GM20431 (cell line): ENCODE measurements around the gene DAGLB.

ENCODE experiments used
- in situ Hi-C: fragments of 300-500 bp; cut with MseI, MboI; formaldehyde crosslinking; loops from one replicate; pipeline ENCODE4 v1.15.0; 2020; ENCODE audit warnings: low sequenced_read_pairs; ENCODE audit not compliant: unreplicated experiment

DAGLB gene, protein sequence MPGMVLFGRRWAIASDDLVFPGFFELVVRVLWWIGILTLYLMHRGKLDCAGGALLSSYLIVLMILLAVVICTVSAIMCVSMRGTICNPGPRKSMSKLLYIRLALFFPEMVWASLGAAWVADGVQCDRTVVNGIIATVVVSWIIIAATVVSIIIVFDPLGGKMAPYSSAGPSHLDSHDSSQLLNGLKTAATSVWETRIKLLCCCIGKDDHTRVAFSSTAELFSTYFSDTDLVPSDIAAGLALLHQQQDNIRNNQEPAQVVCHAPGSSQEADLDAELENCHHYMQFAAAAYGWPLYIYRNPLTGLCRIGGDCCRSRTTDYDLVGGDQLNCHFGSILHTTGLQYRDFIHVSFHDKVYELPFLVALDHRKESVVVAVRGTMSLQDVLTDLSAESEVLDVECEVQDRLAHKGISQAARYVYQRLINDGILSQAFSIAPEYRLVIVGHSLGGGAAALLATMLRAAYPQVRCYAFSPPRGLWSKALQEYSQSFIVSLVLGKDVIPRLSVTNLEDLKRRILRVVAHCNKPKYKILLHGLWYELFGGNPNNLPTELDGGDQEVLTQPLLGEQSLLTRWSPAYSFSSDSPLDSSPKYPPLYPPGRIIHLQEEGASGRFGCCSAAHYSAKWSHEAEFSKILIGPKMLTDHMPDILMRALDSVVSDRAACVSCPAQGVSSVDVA

DNA sequence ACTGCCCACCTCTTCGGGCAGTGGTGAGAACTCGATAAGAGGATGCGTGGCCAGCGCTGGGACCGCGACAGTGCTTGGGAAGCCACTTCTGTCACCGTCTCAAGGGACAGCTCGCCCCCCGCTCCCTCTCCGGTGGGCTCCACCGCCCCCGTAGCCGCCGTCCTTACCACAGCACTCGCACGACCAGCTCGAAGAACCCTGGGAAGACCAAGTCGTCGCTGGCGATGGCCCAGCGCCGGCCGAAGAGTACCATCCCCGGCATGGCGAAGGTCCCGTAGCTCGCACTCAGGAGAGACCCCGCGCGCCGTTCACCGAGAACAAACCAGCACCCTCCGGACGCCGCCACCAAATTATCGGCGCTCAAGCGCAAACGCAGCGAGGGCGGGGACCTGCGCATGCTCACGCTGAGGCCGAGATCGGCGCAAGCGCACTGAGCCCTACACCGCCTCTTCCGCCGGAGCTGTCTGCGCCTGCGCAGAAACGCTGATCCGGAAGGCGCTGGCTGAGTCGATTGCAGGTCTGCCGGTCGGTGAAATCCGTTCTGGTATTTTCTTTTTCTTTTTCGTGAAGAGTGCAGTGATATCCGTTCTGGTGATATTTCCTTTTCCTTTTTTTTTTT, at the start of gene DAGLB:
TSS of gene DAGLB (minus strand) at position 374 of the 619 bp plus-strand sequence. CDS start at position 262, 112 bp downstream.
- in situ Hi-C loops: no loop called here

DNA sequence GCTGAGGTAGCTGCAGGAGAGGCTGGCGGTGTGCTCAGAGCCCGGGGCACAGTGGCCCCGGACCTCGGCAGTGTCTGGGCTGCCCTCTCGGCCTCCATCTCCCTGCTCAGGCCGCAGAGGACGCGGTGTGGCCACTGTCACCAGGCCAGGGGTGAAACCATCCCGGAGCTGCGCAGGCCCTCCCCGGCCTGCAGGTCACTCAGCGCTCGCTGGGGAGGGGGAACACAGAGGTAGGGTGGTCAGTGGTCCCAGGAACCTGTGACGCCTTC, 49.8 kb upstream of the DAGLB start:
- in situ Hi-C loops: no loop called here

DNA sequence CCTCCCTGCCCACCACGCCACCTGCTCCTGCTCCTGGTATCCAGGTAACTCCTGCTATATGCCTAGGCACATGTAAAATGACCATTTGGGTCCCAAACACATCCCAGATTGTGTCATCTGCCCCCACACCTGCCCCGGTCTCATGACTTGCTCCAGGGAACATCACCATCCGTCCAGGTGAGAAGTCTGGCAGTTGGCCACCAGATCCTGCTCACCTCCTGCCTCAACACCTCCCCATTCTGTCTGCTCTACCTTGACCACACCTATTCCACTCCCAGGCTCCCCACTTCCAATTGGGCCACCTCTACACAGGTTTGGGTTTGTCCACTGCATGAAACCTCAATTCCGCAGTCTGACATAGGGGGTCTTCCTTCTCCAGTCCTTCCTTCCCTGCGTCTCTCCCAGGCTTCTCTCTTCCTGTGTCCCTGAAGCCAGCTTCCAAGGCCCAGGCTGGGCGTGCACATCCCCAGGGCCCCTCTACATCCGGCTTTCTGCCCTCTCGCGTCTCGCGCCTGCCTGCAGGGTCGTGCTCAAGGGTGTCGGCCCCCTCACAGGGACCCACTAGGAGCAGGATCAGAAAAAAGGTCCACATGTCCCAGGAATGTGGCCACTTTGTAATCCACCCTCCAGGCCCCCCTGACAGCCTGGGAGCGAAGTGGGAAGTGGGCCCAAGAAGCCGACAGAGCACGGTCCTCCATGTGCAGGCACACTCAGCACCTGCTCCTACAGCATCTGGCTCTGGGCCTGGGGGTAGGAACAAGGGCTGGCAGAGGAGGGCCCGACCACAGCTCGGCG, 49.3 kb upstream of the DAGLB start:
- in situ Hi-C loops: no loop called here

DNA sequence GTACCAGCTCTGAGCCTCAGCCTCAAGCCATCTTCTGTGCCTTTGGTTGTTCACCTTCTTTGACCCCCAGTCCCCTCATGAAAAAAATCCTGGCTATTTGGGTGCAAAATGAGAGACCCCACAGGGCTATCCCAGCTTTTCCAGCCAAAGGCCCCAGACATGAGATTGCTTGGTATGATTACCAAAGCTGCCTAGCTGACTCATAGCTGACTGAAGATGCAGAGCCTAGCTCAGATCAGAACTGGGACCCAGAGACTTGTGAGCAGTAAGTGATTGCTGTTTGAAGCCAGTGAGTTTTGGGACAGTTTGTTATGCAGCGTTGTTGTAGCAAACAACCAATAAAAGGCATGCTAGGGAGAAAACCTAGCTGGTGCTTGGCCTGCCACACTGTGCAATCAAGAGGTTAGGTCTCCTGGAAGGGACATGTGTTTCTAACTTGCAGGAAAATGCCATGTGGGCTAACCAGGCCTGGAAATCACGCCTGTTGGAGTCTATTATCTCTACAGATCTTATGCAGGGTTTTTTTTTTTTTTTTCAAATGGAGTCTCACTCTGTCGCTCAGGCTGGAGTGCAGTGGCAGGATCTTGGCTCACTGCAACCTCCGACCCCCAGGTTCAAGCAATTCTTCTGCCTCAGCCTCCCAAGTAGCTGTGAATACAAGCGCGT, 48.0 kb upstream of the DAGLB start:
- in situ Hi-C loops: no loop called here

DNA sequence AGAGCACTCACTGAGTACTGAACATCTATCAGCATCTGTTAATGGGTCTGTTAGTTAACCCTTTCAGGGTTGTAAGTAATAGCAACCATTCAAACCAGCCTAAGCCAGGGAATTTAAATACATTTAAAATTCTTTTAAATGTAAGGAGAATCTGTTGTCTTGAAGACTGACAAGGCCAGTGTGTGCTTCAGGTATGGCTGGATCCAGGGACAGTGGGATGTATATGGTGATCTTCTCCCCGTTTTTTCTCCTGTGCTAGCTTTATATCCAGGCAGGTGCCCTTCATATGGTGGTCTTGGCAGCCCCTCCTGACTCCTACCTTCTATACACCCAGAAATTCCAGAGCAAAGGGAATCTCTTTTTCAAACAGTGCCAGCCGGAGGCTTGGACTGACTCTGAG, 46.6 kb upstream of the DAGLB start:
- in situ Hi-C loops: no loop called here

DNA sequence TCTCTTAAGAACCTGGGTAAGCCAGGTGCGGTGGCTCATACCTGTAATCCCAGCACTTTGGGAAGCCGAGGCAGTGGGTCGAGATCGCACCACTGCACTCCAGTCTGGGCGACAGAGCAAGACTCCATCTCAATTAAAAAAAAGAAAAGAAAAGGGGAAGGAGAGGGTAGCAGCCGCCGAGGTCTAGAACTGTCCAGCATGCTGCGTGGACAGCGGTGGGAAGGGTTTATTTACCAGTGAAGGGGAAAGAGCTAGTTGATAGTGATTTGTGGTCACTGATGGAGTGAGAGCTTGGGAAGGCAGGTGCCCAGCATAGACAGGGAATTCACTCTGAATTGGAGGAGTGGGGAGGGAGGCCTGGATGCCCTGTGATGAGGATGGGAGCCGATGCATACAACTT, 43.4 kb upstream of the DAGLB start:
- in situ Hi-C loops: no loop called here

DNA sequence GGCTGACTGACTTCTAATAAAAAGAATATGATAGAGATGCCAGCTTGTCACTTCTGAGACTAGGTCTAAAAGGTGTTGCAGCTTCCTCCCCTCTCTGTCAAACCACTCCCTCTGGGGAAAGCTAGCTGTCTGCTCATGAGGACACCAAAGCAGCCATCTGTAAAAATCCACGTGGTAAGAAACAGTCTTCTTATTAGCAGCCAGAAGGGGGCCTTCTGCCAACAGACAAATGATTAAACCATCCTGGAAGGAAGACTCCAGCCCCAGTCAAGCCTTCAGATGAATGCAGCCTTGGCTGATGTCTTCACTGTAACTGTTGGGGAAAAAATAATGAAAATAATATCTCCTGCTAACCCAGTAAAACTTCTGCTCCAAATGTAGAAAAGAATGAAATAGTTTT, 41.9 kb upstream of the DAGLB start:
- in situ Hi-C loops: no loop called here

DNA sequence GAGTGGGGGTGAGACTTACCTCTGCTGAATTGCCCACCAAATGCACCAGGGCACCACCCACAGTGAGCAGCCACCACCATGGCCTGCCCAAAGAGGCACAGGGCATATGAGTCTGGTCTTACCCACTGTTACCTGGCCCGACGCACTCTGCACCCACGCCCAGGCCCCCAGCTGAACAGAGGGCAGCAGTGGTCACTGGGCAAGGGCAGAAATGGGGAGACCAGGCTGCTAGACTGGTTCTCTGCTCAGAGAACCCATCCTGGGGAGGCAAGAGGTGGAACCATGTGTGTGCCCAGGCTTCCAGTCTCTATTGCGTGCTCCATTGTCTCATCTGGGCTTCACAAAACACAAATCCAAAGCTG, 39.4 kb upstream of the DAGLB start:
- in situ Hi-C loops: no loop called here

DNA sequence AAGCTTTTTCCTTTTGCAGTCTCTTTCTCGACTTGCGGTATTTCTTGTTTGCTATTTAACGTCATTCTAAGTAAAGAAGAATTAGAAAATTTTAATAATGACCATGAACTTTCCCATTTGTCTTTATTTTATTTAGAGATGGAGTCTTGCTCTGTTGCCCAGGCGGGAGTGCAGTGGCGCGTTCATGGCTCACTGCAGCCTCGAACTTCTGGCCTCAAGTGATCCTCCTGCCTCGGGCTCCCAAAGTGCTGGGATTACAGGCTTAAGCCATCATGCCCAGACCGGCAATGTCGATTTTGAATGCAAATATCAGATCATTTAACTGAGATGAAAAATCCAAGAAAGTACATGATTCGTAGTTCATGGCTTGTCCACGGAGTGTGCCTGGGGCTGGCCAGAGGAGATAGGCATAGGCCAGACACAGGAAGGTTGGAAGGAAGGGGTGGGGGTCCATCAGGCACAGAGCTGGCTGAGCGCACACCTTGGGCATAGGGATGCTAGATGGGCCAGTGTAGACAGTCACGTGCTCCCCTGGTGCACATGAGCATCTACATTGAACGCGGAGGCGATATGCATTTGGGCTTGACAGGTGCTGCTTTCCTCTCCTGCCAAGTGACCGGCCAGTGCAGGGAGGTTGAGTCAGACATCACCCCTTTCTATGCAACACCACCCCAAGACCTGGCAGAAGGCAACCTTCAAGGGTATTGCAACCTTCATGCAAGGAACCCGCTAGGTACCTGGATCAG, 38.9 kb upstream of the DAGLB start:
- in situ Hi-C loops: no loop called here

DNA sequence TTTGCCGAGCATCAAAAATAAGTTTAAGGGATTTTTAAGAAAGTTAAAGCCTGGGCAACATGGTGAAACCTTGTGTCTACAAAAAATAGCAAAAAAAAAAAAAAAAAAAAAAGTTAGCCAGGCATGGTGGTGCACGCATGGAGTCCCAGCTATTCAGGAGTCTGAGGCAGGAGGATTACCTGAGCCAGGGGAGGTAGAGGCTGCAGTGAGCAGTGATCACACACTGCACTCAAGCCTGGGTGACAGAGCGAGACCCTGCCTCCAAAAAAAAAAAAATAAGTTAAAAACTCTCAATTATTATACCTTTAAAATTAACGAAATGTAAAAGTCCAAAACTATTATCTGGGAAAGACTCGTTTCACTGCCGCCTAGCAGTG, 35.0 kb upstream of the DAGLB start:
- in situ Hi-C loops: no loop called here

DNA sequence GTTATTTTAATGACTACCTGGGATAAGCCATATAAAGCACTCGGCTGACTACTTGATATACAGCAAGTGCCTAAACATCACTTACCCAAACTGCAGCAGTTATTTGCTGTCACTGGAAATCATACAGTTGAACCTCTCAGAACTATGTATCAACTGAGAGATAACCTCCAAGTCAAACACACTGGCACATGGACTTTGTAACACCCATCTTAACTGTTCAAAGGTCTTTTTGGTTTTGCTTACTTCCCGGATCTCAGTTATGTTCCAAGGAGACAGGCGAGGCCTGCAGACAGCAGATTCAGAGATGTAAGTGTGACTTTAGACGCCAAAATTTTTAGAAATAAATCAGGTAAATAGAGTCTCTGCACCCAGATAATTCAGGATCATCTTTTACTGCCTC, 34.6 kb upstream of the DAGLB start:
- in situ Hi-C loops: no loop called here

DNA sequence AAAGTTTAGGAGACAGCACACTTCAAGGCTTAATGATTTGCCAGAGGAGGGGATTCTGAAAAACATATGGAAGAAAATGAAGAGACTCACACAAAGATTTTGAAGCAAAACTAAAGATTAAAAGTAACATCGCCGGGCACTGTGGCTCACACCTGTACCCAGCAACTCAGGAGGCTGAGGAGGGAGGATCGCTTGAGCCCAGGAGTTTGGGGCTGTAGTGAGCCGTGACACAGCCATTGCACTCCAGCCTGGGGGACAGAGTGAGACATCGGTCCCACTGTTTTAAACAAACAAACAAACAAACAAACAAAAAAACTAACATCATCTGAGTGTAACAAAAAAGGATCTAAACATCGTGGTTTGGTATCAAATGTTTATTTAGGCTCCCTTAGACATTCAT, 33.7 kb upstream of the DAGLB start:
- in situ Hi-C loops: no loop called here

DNA sequence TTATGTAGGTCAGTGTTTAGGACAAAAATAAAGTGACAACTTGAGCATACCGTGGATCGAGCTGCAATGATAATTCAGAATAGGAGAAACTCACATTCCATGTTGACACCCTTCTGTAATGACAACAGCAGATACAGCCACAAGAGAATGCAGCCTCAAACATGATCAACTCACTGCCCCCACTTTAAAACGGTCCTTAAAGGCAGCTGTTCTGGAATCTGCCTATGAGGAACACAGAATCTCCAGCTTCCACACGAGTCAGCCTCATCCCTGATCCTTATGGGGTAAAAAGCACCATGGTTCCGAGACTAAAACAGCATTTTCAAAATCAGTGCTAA, 32.5 kb upstream of the DAGLB start:
- in situ Hi-C loops: no loop called here

DNA sequence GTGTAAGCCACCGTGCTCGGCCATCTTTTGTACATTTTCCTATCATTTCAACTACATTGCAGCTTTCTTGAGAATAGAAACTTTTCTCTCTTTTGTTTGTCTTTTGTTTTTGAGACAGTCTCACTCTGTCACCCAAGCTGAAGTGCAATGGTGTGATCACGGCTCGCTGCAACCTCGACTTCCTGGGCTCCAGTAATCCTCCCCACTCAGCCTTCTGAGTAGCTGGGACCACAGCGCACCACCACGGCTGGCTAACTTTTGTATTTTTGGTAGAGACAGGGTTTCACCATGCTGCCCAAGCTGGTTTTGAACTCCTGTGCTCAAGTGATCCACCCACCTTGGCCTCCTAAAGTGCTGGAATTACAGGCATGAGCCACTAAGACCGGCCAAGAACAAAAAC, 31.3 kb upstream of the DAGLB start:
- in situ Hi-C loops: no loop called here

DNA sequence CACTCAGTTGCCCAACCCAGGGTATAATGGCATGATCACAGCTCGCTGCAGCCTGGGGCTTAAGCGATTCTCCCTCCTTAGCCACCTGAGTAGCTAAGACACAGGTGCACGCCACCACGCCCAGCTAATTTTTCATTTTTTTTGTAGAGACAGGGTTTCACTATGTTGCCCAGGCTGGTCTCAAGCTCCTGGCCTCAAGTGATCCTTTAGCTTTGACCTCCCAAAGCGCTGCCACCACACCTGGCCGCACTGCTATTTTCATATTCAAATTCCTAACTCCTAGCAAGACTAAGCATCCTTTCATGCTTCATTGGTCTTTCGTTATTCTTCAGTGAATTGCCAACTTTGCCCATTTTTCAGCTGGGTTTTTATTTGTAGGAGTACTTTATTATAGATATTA, 30.4 kb upstream of the DAGLB start:
- in situ Hi-C loops: no loop called here

DNA sequence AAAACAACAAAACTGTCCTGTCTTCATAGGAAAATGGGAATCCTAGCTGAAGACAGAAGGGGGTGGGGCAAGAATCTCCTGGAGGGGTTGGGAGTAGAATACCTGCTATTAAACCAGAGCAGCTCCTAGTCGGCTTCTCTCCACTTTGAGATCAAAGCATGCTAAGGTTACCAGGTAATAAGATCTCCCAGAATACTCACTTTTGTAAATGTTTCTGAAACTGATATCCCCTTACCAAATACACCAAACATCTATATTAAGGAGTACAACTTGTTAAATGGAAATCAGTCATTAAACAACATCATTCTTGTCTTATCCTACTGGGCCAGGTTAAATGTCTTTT, 29.5 kb upstream of the DAGLB start:
- in situ Hi-C loops: no loop called here

DNA sequence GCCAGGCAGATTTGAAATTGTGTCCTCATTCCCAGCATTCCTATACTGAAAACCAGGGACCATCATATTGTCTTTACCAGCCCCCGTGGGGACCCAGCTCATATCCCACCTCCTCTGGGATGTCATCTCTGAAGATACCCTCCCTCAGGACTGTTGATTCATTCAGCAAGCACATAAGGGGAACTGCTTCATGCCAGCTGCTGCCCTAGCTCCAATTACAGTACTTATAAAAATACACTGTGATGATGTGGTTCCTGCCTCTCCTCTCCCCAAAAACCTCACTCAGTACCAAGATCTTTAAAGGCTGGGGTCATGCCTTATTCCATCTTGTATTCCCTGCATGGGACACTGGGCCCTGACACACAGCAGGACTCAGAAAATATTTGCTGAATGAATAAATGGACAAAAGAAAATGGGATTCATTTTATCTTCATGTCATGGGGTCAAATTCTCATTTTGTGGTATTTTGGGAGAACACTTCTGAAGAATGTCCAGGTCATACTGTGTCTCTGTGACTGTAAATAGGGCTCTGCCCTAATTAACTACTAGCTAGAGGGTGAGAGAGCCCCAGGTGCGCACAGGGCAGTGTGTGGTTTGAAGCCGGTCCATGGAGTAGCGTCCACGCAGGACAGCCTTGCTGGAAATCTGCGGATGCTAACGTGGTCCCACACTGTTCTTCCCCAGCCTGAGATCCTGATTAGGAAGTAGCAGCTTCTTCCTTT, 29.0 kb upstream of the DAGLB start:
- in situ Hi-C loops: no loop called here

DNA sequence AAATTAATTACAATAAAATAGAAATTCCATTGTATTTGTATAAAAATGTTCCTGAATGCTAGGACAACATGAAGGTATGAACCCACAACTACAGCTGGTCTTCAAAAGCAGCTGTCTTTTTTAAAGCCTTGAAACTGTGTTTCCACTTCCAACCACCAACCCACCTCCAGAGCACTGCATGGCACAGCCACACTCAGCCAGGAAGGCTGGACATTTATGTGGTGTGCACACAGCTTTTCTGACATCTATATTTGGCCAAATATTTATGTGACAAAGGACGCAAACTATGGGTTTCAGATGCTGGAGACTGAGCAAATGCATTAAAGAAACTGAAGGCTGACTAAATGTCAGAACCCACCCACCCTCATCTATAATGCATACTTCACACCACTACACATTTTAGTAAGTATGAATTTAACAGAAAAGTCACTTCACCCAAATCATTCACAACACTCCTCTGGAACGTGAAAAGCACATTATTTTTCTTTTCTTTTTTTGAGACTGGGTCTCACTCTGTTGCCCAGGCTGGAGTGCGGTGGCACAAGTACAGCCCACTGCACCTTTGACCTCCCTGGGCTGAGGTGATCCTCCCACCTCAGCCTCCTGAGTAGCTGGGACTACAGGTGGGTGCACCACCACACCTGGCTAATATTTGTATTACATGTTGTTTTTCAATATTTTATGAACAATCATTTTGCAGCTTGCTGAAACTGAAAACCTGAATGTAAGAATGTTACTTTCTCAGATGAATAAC, 27.9 kb upstream of the DAGLB start:
- in situ Hi-C loops: no loop called here

DNA sequence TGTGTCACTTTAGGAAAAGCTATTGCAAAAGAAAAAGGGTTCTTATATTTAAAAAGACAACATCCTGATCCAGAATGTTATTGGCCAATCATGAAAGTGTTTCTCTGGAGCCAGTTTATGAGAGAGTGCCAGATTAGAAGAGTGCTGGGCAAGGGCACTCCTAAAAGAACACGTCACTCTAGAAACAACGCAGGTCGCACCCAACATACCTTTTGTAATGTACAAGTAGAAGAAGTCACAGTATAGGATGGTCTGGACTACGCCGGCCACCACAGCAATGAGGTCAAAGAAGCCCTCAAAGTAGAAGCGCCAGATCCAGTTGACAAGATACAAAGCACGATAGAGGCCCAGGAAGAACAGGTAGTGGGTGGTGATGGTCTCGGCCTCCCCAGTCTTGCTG, 18.1 kb upstream of the DAGLB start:
- in situ Hi-C loops: no loop called here
